Vein endothelial cell (primary cell): Measurements from ENCODE around the gene TMEM30A. TPM values are rescaled to one million over a fixed set of nuclear protein-coding genes. Genes with fewer than 3 reads are reported as not detected.

ENCODE experiments used
- total RNA-seq: library from RNA; depleted of rRNA; stranded (reverse); fragments of >200 nt; gene quantifications from 2 replicates; pipeline ENCODE4 v1.2.3, GENCODE V29; 2012

The TMEM30A gene
- 341 and 356 TPM in 2 replicates for total RNA-seq

GRCh38 chr6:75284632-75285282, at the start of gene TMEM30A:
TSS of gene TMEM30A (minus strand) at chr6:75284792. CDS start at chr6:75284638, 154 bp downstream.

GRCh38 chr6:75243333-75244062, 41.1 kb downstream of the TMEM30A start, which contains the start of gene COX7A2:
TSS of gene COX7A2 (minus strand) at chr6:75243801. CDS start at chr6:75243734, 67 bp downstream.

GRCh38 chr6:75205776-75206575, 78.6 kb downstream of the TMEM30A start, which contains the start of gene COL12A1:
TSS of gene COL12A1 (minus strand) at chr6:75206053. CDS start at chr6:75202792, 3,261 bp downstream.

Other genes starting within 250 kb of the TMEM30A start
- gene COL12A1, start 78.7 kb downstream of the TMEM30A start, total RNA-seq: 15.4 and 19.3 TPM in 2 replicates
- 113 and 189 TPM in 2 replicates for gene COX7A2, start 41.0 kb downstream of the TMEM30A start, total RNA-seq
- 10.0 and 22.5 TPM in 2 replicates for gene FILIP1, start 209.0 kb upstream of the TMEM30A start, total RNA-seq